GDM1 (cell line): ENCODE data around the gene MAN1C1.

Experiments used
- DNase-seq: peaks from one replicate; lab custom pipeline; 2025; lab: John Stamatoyannopoulos, UW

MAN1C1 gene

DNA sequence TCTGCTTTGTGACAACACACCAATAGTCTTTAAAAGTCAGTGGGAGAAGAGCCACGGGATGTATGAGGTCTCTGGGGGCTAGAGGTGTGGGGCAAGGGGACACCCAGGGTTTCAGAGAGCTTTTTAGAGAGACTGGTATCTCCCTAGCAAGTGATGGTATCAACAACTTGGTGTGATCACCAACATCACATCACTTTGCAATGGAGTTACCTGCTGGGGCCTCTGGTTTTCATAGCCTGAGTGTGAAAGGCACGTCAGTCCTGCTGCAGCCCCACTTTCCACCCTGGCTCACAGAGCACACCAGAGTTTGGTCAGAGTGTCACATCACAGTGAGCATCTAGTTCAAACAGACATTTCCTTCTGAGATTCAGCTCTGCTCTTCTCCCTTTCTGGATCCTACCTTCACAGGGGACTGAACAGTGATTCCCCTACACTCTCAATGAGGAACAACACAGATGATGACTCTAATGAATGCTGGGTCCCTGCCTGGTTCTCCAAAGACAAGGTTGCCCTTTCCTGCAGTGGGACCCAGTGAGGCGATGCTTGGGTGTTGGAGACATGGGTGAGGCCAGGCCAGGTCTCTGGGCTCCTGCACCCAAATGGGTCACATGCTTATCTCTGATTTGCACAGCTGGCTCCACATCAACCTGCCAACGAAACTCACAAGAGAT lies 2.0 kb upstream of the MAN1C1 start:
- no peak for DNase-seq

GRCh38 chr1:25615172-25615541 lies 1.4 kb upstream of the MAN1C1 start:
- DNase-seq: no peak

DNA sequence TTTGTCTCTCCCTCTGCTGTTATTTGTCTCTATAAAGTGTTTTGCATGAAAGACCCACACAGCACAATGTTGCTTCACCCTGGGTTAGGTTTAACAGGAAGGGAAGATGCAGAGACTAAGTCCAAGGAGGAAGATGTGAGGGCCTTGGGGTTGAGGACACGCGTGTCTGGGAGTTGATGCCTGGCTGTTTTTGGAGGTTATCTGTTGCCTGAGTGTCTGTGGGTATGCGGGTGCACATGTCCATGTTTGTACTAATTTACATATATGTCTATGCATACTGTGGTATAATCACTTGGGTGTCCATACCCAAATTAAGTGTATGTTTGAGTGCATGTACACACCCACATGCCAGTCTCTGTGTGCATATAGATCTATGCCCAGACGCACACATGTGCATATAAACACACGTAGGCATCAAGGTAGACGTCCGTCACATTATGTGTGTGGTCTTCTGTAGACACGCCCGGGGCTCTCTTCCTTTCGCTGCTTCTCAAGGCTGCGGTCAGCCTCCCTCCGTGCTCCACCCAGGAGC lies 962 bp upstream of the MAN1C1 start:
- no peak for DNase-seq

DNA sequence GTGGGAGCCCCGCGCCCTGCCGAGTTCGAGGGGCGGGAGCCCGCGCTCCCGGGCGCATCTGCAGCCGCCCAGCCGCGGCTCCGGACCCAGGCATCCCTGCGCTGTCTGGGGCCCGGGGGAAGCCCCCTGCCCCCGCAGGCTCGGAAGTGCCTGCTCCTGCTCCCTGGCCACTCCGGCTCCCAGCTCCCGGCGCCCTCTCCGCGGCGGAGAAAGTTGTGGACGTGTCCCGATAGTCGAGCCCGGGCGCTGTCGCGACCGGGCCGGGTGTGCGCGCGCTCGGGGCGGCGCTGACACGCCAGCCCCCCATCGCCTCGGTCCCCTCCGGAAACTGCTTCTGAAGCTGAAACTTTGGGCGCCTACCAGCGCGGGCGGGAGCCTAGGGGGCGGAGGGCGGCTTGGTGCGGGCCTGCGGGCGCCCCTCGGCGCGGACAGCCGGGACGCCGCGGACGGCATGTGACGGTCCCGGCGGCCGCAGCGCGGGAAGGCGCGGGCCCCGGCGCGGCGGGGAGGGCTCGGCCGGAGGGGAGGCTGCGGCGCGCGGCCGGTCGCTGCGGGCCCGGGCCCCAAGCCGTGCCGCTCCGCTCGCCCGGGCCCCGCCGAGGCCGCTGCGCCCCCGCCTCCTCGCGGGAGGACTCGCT lies 515 bp downstream of the MAN1C1 start:
- DNase-seq: no peak

- no peak for DNase-seq
Measured at GRCh38 chr1:25617625-25618432, 1.2 kb downstream of the MAN1C1 start.

DNA sequence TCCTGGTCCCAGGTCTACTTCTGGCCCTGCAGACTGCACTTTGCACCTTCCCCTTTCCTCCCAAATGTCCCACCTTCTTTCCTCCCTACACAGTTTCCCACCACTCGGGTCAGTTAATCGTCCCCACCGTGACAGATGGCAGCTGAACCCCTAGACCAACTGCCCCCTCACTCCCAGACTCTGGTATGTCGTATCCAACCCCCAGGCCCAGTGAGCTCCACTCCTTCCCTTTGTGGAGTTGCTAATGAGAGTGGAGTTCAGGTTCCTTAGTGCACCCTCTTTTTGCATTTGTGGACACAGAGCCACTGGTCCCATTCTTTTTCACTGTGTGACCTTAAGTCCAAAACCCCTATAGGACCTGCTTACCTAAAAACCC lies 1.8 kb downstream of the MAN1C1 start:
- DNase-seq: no peak

DNA sequence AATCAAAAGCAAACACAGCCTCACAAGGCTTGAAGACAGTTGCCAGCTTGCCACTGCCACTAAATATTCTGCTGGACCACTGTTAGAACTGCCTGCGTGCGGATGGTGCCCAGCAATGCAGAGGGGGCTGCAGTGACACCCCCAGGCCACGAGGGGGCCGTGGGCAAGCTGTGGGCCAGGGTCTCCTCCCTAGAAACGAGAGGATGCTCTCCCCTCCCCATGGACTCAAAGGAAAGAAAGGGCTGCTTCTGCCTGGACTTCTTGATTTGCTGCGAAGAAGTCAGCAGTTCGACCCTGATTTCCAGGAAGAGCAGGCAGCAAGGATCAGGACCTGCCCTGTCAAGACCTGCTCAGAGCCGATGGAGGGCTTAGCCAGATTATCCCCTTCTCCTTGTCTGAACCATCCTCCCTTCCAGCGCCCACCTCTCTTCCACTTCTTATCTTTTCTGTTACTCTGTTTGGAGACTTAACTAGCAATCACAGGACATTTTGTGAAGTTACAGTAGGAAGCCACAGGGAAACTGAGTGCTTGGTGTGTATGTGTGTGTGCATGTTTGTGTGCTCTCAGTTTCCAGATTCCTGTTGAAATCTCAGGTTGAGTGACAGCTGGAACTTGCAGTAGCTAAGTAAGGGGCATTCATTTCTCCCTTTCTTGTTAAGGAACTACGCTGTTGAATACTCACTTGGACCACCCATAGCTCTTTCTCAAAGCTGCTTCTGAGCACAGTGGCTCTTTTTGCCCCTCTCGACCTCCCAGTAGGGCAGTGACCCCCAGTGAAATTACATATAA lies 2.7 kb downstream of the MAN1C1 start:
- DNase-seq: no peak

DNA sequence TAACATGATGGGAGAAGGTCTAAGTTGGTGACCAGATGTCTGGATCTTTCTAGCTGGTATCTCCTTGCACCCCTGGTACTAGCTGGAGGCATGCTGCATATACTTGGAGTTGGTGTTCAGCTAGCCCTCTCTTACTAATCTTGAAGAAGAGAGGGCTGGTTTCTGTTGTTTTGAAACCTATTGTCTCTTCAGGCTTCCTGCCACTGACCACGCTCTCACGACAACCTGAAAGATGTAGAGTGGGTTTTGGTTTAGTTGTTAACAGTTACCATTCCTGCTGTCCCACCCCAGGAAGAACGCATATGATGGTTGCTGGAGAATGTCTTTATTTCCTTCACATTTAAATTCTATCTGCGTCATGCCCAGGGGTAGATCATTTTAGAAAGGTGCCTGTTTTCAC lies 3.6 kb downstream of the MAN1C1 start:
- no peak for DNase-seq

- no peak for DNase-seq
Measured at GRCh38 chr1:25620701-25621350, 4.2 kb downstream of the MAN1C1 start.

GRCh38 chr1:25621876-25622275 lies 5.3 kb downstream of the MAN1C1 start:
- no peak for DNase-seq

- no peak for DNase-seq
Measured at GRCh38 chr1:25622531-25622930, 5.9 kb downstream of the MAN1C1 start.

GRCh38 chr1:25623007-25623406 lies 6.4 kb downstream of the MAN1C1 start:
- no peak for DNase-seq

DNA sequence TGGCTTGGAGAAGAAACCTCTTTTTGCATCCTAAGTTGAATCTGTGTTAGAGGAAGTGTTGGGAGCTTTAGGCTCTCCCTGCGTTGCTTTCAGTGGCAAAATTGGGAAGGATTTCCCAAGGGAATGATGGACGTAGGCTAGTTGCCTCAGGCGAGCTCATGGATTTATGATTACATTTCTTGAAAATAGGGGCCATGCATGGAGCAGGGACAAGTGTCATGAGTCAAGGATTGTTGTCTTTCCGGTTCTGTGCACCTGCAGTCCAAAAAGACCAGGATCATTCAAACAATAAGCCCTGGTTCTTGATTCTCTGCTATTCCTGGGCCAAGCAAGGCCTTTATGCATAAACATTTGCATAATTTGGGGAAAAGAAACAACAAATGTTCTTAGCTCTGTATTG lies 7.1 kb downstream of the MAN1C1 start:
- no peak for DNase-seq

- DNase-seq: no peak
Measured at GRCh38 chr1:25624156-25624555, 7.6 kb downstream of the MAN1C1 start.

- no peak for DNase-seq
Measured at GRCh38 chr1:25624604-25625003, 8.0 kb downstream of the MAN1C1 start.

DNA sequence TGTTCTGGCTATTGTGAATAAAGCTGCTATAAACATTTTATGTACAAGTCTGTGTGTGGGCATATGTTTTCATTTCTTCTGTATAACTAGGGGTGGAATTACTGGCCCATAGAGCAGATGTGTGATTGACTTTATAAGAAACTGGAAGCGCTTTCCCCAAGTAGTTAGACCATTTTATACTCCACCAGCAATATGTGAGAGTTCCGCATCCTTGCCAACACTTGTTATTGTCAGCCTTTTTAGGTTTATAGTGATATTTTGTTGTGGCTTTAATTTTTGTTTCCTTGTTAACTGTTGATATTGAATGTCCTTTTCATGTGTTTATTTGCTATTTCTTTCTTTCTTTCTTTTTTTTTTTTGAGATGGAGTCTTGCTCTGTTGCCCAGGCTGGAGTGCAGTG lies 9.4 kb downstream of the MAN1C1 start:
- no peak for DNase-seq

DNA sequence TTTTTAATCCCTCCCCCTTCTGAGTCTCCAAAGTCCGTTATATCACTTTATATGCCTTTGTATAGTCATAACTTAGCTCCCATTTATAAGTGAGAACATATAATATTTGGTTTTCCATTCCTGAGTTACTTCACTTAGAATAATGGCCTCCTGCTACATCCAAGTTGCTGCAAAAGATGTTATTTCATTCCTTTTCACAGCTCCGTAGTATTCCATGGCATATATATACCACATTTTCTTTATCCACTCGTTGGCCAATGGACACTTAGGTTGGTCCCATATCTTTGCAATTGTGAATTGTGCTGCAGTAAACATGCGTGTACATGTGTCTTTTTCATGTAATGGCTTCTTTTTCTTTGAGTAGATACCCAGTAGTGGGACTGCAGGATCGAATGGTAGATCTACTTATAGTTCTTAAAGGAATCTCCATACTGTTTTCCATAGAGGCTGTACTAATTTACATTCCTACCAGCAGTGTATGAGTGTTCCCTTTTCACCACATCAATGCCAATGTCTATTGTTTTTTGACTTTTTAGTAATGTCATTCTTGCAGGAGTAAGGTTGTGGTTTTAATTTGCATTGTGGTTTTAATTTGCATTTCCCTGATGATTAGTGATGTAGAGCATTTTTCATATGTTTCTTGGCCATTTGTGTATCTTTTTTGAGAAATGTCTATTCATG lies 12.3 kb downstream of the MAN1C1 start:
- DNase-seq: no peak

DNA sequence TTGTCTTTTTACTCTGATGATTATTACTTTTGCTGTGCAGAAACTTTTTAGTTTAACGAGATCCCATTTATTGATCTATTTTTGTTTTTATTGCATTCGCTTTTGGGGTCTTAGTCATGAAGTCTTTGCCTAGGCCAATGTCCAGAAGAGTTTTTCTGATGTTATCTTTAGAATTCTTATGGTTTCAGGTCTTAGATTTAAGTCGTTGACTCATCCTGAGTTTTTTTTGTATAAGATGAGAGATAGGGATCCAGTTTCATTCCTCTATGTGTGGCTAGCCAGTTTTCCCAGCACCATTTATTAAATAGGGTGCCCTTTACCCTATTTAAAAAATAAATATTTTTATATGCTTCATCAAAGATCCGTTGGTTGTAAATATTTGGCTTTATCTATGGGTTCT lies 13.2 kb downstream of the MAN1C1 start:
- DNase-seq: no peak

DNA sequence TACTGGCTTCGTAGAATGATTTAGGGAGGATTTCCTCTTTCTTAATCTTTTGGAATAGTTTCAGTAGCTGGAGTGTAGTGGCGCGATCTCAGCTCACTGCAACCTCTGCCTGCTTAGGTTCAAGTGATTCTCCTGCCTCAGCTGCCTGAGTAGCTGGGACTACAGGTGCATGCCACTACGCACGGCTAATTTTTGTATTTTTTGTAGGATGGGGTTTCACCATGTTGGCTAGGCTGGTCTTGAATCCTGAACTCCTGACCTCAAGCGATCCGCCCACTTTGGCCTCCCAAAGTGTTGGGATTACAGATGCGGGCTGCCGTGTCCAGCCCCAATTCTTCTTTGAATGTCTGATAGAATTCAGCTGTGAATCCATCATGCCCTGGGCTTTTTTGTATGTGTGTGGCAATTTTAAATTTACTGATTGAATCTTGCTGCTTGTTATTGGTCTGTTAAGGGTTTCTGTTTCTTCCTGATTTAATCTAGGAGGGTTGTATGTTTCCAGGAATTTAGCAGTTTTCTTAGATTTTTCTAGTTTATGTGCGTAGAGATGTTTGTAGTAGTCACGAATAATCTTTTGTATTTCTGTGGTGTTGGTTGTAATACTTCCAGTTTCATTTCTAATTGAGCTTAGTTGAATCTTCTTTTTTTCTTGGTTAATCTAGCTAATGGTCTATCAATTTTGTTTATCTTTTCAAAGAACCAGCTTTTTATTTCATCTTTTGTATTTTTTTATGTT lies 15.3 kb downstream of the MAN1C1 start:
- DNase-seq: no peak

DNA sequence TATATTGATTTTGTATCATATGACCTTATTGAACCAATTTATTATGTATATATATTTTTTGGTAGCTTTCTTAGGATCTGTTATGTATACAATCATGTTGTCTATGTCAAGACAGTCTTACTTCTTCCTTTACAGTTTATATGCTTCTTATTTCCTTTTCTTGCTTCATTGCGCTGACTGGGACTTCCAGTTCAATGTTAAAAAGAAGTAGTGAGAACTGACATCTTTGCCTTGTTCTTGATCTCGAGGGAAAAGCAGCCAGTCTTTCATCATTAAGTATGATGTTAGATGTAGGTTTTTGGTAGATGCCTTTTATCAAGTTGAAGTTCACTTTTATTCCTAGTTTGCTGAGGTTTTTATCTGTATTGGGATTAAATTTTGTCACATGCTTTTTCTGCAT lies 17.5 kb downstream of the MAN1C1 start:
- no peak for DNase-seq
